ELF-1 (cell line): ENCODE measurements around the gene GRAP2.
"Not testable (repeated sequence)": the region's sequence is repeated elsewhere in the genome, so short reads cannot be mapped to it uniquely, and the experiment has no call there.

Source experiments
- DNase-seq: peaks from one replicate; pipeline ENCODE4 v3.0.0-alpha.2; 2016; ENCODE audit warnings: low read depth, low spot score

The GRAP2 gene

GRCh38 chr22:39900306-39901227 lies at the start of gene GRAP2:
Gene GRAP2 (plus strand): TSS chr22:39901084. CDS start chr22:39947107, 46,023 bp downstream.
- DNase-seq = no peak

- no peak for DNase-seq
Measured at GRCh38 chr22:39851606-39852315, 49.1 kb upstream of the GRAP2 start.

- DNase-seq = no peak
Measured at GRCh38 chr22:39852799-39853198, 48.1 kb upstream of the GRAP2 start.

GRCh38 chr22:39856588-39856987 lies 44.3 kb upstream of the GRAP2 start:
- no peak for DNase-seq

- DNase-seq = no peak
Measured at GRCh38 chr22:39859903-39860588, 40.8 kb upstream of the GRAP2 start.

GRCh38 chr22:39868741-39869140 lies 32.1 kb upstream of the GRAP2 start:
- DNase-seq = no peak

GRCh38 chr22:39869797-39870196 lies 31.1 kb upstream of the GRAP2 start:
- DNase-seq = not testable (repeated sequence)

- DNase-seq = no peak
Measured at GRCh38 chr22:39871008-39871798, 29.7 kb upstream of the GRAP2 start.

GRCh38 chr22:39872548-39872947 lies 28.3 kb upstream of the GRAP2 start:
- no peak for DNase-seq

- no peak for DNase-seq
Measured at GRCh38 chr22:39873965-39874364, 26.9 kb upstream of the GRAP2 start.

- DNase-seq = not testable (repeated sequence)
Measured at GRCh38 chr22:39875176-39875885, 25.6 kb upstream of the GRAP2 start.

GRCh38 chr22:39877079-39877845 lies 23.6 kb upstream of the GRAP2 start:
- no peak for DNase-seq

- DNase-seq = no peak
Measured at GRCh38 chr22:39880722-39881121, 20.2 kb upstream of the GRAP2 start.

- no peak for DNase-seq
Measured at GRCh38 chr22:39883057-39883456, 17.8 kb upstream of the GRAP2 start.

GRCh38 chr22:39889924-39890323 lies 11.0 kb upstream of the GRAP2 start:
- not testable (repeated sequence) for DNase-seq

GRCh38 chr22:39893526-39893925 lies 7.4 kb upstream of the GRAP2 start, which contains the start of gene ENTHD1:
Gene ENTHD1 (minus strand): TSS chr22:39893760. CDS start chr22:39887748, 6,012 bp downstream.
- peak; percentile 10 for DNase-seq

- DNase-seq = no peak
Measured at GRCh38 chr22:39894554-39895092, 6.3 kb upstream of the GRAP2 start.

GRCh38 chr22:39895682-39896081 lies 5.2 kb upstream of the GRAP2 start:
- DNase-seq = no peak

- no peak for DNase-seq
Measured at GRCh38 chr22:39896313-39896996, 4.4 kb upstream of the GRAP2 start.
